MM.1S (cell line): ENCODE results near the gene ZNF827.

Experiments
- EZH2 ChIP-seq: fragments of 300-600 bp; sonication (generic); optimal IDR thresholded peaks from 2 replicates; pipeline ENCODE3; 2017; ENCODE audit warnings: low read depth, mild to moderate bottlenecking, antibody characterized with exemption, low read length, mixed read lengths
- EZH2phosphoT487 ChIP-seq: fragments of 300-600 bp; sonication (generic); IDR thresholded peaks from 2 replicates; pipeline ENCODE4 v1.6.1; 2018; ENCODE audit warnings: antibody characterized with exemption, low read length
- TF ChIP-seq, protein P1 (sequence below): fragments of 300-600 bp; sonication (generic); IDR thresholded peaks from 2 replicates; pipeline ENCODE4 v1.5.1; 2016; ENCODE audit warnings: antibody characterized with exemption, low read length, mixed read lengths

GRCh38 chr4:145818011-145818410 is 120.6 kb downstream of the ZNF827 start:
- TF ChIP-seq, protein P1, sequence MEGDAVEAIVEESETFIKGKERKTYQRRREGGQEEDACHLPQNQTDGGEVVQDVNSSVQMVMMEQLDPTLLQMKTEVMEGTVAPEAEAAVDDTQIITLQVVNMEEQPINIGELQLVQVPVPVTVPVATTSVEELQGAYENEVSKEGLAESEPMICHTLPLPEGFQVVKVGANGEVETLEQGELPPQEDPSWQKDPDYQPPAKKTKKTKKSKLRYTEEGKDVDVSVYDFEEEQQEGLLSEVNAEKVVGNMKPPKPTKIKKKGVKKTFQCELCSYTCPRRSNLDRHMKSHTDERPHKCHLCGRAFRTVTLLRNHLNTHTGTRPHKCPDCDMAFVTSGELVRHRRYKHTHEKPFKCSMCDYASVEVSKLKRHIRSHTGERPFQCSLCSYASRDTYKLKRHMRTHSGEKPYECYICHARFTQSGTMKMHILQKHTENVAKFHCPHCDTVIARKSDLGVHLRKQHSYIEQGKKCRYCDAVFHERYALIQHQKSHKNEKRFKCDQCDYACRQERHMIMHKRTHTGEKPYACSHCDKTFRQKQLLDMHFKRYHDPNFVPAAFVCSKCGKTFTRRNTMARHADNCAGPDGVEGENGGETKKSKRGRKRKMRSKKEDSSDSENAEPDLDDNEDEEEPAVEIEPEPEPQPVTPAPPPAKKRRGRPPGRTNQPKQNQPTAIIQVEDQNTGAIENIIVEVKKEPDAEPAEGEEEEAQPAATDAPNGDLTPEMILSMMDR, result no peak
- TF ChIP-seq EZH2phosphoT487 (no peak), EZH2 (no peak)
